Measurements from ENCODE around the gene KRT27. TPM values are rescaled to one million over a fixed set of nuclear protein-coding genes. Genes with fewer than 3 reads are reported as not detected.

Gene KRT27
- total RNA-seq, 1 donor from 2014 or later, result not detected

DNA sequence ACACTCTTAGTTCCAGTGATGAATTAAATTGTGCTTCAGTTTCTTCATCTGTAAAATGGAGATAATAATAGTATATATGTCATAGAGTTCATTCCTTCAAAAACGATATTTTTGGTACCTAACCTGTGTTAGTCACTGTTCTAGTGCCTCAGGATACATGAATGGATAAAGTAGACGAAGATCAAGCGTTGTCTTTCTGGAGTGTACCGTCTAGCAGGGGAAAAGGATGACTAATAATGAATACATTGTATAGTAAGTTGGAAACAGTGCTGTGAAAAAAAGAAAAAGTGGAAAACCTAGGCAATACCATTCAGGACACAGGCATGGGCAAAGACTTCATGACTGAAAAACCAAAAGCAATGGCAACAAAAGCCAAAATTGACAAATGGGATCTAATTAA lies 31.5 kb upstream of the KRT27 start:
- no peak overlapping the region for H2AFZ ChIP-seq (ENCODE audit: low read depth, low read length)
- Mint-ChIP-seq H3K4me1 (ENCODE audit: low read depth, unreplicated experiment) (peaks cover 13% of the 10 kb centered on the region), H3K27ac (ENCODE audit: unreplicated experiment) (no peak overlapping the region), H3K9me3 (ENCODE audit: unreplicated experiment) (no peaks in the 10 kb centered on the region), H3K27me3 (ENCODE audit: low read depth, unreplicated experiment) (peaks cover 10% of the 10 kb centered on the region), H3K36me3 (ENCODE audit: low read depth, unreplicated experiment) (peaks cover 5% of the 10 kb centered on the region), H3K4me3 (ENCODE audit: unreplicated experiment) (no peak overlapping the region)
- no peak overlapping the region for H3K9ac ChIP-seq (ENCODE audit: low read length)
- no peak overlapping the region for H3K4me3 ChIP-seq (ENCODE audit: insufficient read depth, low read depth, low read length)
- DNase-seq (ENCODE audit: low read depth) (peak; percentile 46), FAIRE-seq (no peak)
- no peaks in the 10 kb centered on the region for H3K9me3 ChIP-seq (ENCODE audit: insufficient read depth, low read depth, low read length)
- no peak for TF ChIP-seq EZH2 (IDR thresholded peaks at IDR 0.05; ENCODE audit: insufficient read depth, low read length)
- TF ChIP-seq CTCF (IDR thresholded peaks at IDR 0.05; ENCODE audit: insufficient read depth, low read depth, low read length), result no peak
- peaks cover 16% of the 10 kb centered on the region for H3K79me2 ChIP-seq (ENCODE audit: insufficient read depth, low read length)
- peaks cover 12% of the 10 kb centered on the region for H3K4me1 ChIP-seq (ENCODE audit: insufficient read depth, low read length)
- no peak overlapping the region for H3K27ac ChIP-seq (ENCODE audit: low read depth, low read length)
- H4K20me1 ChIP-seq (ENCODE audit: insufficient read depth, low read length), result no peaks in the 10 kb centered on the region
- H3K4me2 ChIP-seq (ENCODE audit: low read length), result peak overlapping the region; percentile 15
- H3K36me3 ChIP-seq (ENCODE audit: insufficient read depth, low read length), result peaks cover 13% of the 10 kb centered on the region
- no peaks in the 10 kb centered on the region for H3K27me3 ChIP-seq (ENCODE audit: insufficient read depth, low read length)

DNA sequence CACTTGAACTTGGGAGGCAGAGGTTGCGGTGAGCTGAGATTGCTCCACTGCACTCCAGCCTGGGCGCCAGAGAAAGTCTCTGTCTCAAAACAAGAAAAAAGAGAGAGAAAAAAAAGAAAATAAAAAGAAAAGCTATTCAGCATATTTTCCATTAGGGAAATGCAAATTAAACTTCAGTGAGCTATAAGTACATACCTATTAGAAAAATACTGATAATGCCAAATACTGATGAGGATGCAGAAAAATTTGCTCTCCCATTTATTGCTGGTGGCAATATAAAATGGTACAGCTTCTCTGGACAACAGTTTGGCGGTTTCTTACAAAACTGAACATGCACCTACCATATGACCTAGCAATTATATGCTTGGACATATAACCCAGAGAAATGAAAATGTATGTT lies 30.3 kb upstream of the KRT27 start:
- Mint-ChIP-seq H3K9me3 (ENCODE audit: unreplicated experiment) (no peaks in the 10 kb centered on the region), H3K4me3 (ENCODE audit: unreplicated experiment) (no peak overlapping the region), H3K27ac (ENCODE audit: unreplicated experiment) (no peak overlapping the region), H3K27me3 (ENCODE audit: low read depth, unreplicated experiment) (peaks cover 18% of the 10 kb centered on the region), H3K4me1 (ENCODE audit: low read depth, unreplicated experiment) (peaks cover 13% of the 10 kb centered on the region), H3K36me3 (ENCODE audit: low read depth, unreplicated experiment) (peaks cover 5% of the 10 kb centered on the region)
- peaks cover 10% of the 10 kb centered on the region for H3K36me3 ChIP-seq (ENCODE audit: insufficient read depth, low read length)
- no peaks in the 10 kb centered on the region for H4K20me1 ChIP-seq (ENCODE audit: insufficient read depth, low read length)
- no peak overlapping the region for H3K4me3 ChIP-seq (ENCODE audit: insufficient read depth, low read depth, low read length)
- no peak for DNase-seq (ENCODE audit: low read depth)
- peaks cover 6% of the 10 kb centered on the region for H3K79me2 ChIP-seq (ENCODE audit: insufficient read depth, low read length)
- TF ChIP-seq CTCF (IDR thresholded peaks at IDR 0.05; ENCODE audit: insufficient read depth, low read depth, low read length), result no peak
- no peak for TF ChIP-seq EZH2 (IDR thresholded peaks at IDR 0.05; ENCODE audit: insufficient read depth, low read length)
- H3K4me2 ChIP-seq (ENCODE audit: low read length), result no peak overlapping the region
- no peak overlapping the region for H3K27ac ChIP-seq (ENCODE audit: low read depth, low read length)
- H3K9ac ChIP-seq (ENCODE audit: low read length), result no peak overlapping the region
- H3K27me3 ChIP-seq (ENCODE audit: insufficient read depth, low read length), result no peaks in the 10 kb centered on the region
- H3K4me1 ChIP-seq (ENCODE audit: insufficient read depth, low read length), result peaks cover 12% of the 10 kb centered on the region
- H2AFZ ChIP-seq (ENCODE audit: low read depth, low read length), result no peak overlapping the region
- H3K9me3 ChIP-seq (ENCODE audit: insufficient read depth, low read depth, low read length), result no peaks in the 10 kb centered on the region
- no peak for FAIRE-seq

GRCh38 chr17:40810494-40810893 lies 28.1 kb upstream of the KRT27 start:
- Mint-ChIP-seq H3K4me3 (ENCODE audit: unreplicated experiment) (no peak overlapping the region), H3K36me3 (ENCODE audit: low read depth, unreplicated experiment) (no peaks in the 10 kb centered on the region), H3K4me1 (ENCODE audit: low read depth, unreplicated experiment) (peaks cover 10% of the 10 kb centered on the region), H3K9me3 (ENCODE audit: unreplicated experiment) (no peaks in the 10 kb centered on the region), H3K27me3 (ENCODE audit: low read depth, unreplicated experiment) (peaks cover 35% of the 10 kb centered on the region), H3K27ac (ENCODE audit: unreplicated experiment) (no peak overlapping the region)
- Histone ChIP-seq H3K4me2 (ENCODE audit: low read length) (peak overlapping the region; percentile 57), H4K20me1 (ENCODE audit: insufficient read depth, low read length) (no peaks in the 10 kb centered on the region), H3K27ac (ENCODE audit: low read depth, low read length) (peak overlapping the region; percentile 75), H3K27me3 (ENCODE audit: insufficient read depth, low read length) (no peaks in the 10 kb centered on the region), H3K79me2 (ENCODE audit: insufficient read depth, low read length) (no peaks in the 10 kb centered on the region), H3K9ac (ENCODE audit: low read length) (peak overlapping the region; percentile 20), H3K4me1 (ENCODE audit: insufficient read depth, low read length) (peaks cover 12% of the 10 kb centered on the region), H3K36me3 (ENCODE audit: insufficient read depth, low read length) (no peaks in the 10 kb centered on the region), H2AFZ (ENCODE audit: low read depth, low read length) (no peak overlapping the region), H3K9me3 (ENCODE audit: insufficient read depth, low read depth, low read length) (no peaks in the 10 kb centered on the region), H3K4me3 (ENCODE audit: insufficient read depth, low read depth, low read length) (peak overlapping the region; percentile 0)
- no peak for FAIRE-seq
- peak; percentile 81 for DNase-seq (ENCODE audit: low read depth)
- no peak for TF ChIP-seq CTCF (IDR thresholded peaks at IDR 0.05; ENCODE audit: insufficient read depth, low read depth, low read length)
- no peak for TF ChIP-seq EZH2 (IDR thresholded peaks at IDR 0.05; ENCODE audit: insufficient read depth, low read length)
